GOT3 (cell line): Measurements from ENCODE around the gene VEPH1.

Experiments used
- DNase-seq: peaks from one replicate; lab custom pipeline; 2025; ENCODE audit warnings: mixed read lengths; lab: John Stamatoyannopoulos, UW

The VEPH1 gene

DNA sequence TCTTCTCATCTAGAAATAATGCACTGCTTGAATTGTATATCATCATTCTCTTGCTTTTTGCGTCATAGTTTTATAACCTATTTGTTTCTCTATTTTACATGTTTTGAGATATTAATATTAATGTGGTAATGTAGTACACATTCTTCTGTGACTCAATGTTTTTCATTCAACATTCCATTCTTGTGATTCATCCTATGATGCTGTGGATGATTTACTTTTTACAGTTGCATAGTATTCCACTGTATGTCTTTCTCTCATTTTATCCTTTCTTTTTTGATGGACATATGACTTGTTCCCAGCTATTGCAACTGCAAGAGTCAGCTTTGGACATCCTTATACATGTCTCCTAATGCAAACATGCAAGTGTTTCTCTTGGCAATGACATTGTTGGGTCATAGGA, 20.6 kb upstream of the VEPH1 start:
- DNase-seq: no peak

DNA sequence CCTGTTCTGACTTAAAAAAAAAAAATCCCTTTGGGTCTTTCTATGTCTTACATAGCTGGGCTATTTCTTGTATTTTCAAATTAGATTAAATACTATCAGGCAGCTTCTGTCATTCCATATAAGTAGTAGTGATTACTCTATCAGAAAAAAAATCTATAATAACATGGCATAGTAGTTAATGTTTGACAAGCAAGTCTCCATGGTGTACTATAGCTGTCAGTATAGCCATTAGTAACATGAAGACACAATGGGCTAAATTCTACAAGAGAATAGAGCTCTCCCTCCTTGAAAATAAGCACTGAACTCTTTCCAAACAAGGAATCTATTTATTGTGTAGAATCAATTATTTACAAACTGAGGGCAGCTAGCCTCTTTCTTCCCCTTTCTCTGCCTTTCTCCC, 19.4 kb upstream of the VEPH1 start:
- DNase-seq: no peak

DNA sequence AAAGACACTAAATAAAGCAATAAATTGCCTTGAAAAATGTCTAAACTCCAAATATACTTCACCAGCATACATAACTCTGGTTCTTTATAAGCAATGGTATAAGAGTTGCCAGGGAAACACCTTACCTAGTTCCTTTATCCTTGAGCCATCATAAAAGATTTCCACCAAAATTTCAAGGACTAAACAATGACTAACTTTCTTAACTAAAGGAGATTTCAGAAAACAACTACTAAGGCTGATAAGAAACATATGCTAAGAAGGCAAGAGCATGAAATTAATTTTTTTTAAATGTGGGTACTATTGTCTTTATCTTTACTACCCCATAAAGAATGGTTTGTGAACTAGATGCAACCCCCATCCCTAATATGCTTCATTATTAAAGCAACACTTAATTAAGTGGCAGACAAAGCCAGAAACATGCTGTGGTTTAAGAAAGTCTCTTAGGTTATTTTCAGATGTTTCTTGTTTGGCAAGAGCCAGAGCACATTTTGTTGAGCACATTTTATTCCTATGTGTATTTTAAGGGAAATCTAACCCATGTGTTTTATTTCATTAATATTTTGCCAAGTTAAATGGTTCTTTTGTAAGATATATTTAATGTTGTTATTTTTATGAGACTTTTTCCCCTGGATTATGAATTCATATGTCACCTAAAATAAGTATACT, 17.4 kb upstream of the VEPH1 start:
- no peak for DNase-seq

DNA sequence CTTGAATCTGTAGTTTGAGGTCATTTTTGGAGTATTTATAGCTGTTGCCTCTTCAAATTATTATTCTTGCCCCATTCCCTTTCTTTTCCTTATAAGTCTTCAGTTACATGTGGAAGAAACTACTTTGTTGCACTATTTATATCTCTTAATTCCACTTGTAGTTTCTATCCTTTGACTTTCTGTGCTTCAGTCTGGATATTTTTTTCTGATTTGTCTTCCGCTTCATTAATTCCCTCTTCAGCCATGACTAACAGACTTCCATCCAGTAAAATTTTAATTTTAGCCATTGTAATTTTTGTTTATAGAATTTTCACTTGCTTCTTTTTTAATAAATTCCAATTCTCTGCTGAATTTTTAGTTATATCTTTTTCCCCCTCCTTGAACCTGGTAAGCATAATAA, 15.7 kb upstream of the VEPH1 start:
- no peak for DNase-seq

DNA sequence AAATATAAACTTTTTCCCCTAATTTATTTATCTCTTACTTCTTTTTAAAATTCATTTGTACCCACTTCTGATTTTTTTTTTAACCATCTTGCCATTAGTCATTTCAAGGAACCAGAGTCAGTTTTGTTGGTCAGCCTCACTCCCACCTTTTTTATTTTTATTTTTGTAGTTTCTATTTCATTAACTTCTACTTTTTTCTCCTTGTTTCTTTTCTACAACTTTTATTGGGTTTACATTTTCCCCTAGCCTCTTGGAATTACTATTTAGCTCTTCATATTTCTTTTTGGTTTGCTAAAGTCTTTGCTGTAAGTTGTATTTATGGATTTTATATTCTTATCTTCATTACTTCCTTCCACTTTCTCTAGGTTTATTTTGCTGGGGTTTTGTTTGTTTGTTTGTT, 13.7 kb upstream of the VEPH1 start:
- no peak for DNase-seq

DNA sequence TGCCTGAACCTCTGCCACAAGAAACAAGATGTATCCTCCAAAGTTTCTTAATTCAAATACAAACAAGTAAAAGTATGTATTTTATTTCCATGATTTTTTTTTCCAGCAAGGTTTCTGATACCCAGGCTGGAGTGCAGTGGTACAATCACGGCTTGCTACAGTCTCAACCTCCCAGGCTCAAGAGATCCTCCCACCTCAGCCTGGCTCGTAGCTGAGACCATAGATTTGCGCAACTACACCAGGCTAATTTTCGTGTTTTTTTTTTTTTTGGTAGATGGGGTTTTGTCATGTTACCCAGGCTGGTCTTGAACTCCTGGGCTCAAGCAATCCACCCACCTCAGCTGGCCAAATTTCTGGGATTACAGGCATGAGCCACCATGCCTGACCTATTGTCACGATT, 12.2 kb upstream of the VEPH1 start:
- DNase-seq: no peak

DNA sequence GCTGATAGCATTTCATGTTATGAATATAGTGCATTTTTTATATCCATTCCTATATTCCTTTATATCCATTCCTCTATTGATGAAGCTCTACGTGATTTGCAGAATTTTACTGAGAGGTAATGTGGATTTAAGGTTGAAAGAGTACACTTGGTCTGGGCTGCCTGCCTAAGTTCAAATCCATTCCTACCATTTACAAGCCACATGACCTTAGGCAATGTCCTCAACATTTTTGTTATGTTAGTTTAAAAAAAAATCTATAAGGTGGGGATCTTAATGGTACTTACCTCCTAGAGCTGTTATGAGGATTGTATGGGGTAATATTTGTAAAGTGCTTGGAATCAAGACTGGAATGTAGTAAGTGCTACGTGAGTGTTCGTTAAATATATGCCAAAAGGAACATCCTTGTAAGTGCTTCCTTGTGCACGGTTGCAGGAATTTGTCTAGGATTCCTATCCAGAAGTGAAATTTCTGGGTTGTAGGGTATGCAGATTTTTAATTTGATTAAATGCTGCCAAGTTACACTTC, 11.2 kb upstream of the VEPH1 start:
- DNase-seq: no peak

DNA sequence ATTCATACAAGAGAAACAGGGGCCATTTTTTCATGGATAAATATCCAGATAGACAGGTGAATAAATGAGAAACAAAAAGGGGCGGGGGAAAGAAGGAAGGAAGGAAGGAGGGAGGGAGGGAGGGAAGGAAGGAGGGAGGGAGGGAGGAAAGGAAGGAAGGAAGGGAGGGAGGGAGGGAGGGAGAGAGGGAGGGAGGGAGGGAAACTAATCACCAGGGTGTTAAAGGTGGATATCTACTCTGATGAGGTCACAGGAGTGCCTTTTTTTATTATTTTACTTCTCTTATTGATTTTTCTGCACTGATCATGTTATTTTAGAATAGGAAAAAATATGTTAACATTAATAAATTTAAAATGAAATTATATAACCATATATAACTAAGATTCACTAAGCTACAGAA, 10.4 kb upstream of the VEPH1 start:
- no peak for DNase-seq

DNA sequence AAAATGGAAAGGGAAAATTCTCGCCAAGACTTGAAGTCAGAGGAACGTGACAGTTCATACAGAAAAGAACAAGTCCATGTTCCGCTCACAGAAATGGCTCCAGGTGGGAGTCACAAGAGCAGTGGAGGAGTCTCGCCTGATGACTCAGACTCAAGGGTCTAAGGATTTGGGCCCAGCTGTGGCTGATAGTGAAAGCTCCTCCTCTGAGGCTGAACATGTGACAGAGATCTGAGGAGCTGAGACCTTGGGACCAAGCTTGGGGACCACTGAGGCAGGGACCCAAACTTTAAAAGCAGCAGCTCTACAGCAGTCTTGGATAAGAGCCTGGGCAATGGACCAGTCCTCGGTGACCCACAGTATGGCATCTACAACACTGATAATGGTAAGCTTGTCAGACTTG, 9.3 kb upstream of the VEPH1 start:
- DNase-seq: no peak

DNA sequence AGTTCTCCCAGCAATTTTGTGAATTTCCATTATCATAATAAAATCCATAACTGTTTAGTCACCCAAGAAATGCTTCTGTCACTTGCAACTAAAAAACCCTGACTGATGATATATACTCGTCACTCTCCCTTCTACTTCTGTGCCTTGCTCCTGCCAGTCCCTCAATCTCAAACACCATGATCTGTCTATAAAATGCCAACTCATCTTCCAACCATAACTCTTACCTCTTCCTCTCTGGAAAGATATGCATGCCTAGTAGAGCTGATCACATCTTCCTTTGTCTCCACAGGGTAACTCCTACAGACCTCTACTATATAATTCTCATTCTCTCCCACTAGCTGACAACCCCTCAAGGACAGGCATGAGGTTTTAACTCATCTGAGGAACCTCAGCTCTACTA, 5.2 kb upstream of the VEPH1 start:
- no peak for DNase-seq

DNA sequence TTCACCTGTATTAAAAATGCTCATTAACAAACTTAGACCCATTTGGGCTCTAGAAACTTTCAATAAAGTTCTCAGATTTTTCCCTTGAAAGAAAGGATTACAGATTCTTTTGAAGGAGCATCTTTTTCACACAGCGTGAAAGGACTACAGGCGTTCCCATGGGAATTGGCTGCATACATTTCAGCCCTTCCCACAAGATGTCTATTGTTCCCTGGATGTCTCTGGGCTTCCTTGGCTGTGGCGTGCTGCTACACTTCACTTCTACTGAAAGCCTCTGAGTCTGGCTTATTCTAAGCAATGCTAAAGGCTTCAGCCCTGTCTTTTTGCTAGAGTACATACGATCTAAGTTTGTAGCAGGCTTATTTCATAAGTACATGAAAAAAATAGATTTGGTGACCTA, 1.4 kb downstream of the VEPH1 start:
- DNase-seq: no peak

DNA sequence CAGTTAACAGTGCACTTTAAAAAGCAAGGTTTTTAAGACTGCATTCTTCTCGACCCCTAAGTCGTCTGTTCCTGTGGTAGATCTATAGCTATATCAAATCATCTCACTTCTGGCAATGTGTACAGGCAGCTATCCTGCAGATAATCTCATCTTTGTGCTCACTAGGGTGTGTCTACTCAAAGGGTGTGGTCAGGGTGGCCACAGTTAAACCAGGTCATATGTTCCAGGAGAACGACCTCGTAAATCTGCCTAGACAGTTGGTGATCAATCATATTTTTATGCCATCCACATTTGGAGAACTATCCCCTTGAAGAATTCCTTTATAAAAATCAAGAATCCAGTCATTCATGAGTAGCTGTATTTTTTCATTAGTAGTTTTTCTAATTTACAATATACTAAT, 3.0 kb downstream of the VEPH1 start:
- DNase-seq: no peak

DNA sequence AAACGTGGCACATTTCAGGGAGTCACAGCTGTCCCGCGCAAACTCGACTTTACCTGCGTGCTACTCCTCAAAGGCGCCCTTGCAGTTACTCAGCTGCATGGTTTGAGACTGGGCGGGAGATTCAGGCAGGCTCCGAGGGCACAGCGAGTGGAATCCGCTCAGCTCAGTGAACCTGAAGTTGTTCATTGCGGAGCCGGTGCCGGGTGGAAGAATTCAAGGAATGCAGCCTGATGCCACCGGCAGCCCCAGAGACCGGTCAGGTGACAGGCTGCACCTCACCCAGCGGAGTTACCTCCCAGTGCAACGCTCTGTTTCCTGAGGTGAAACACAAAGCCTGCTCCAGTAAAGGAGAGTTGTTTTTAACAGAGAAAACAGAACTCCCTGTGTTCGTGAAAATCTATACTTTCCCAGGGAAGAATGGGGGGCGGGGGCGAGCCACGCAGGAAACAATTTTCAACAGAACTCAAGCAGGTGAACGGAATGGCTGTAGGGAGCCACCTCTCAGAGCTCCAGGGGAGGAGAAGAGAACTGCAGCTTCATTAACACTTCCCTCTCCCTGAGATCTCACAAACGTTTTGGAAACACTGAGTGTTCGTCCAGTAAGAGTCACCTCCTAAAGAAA, 3.8 kb downstream of the VEPH1 start:
- DNase-seq: no peak

DNA sequence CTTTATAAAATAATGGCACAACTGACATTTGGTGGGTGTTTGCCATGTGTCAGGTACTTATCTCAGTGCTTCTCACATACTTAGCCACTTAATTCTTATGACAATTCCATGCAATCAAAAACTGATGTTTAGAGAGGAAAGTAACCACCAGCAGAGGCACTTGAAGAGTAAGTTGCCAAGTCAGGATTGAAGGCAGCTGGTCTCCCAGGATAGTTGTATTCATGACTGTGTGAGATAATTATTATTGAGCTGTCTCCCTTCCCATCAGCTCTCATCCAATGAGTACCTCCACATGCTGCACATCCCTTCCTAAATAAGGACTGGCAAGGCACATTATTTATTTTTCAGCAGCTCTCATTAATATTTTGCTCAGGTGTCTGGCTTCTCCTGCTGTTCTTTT, 4.8 kb downstream of the VEPH1 start:
- no peak for DNase-seq

DNA sequence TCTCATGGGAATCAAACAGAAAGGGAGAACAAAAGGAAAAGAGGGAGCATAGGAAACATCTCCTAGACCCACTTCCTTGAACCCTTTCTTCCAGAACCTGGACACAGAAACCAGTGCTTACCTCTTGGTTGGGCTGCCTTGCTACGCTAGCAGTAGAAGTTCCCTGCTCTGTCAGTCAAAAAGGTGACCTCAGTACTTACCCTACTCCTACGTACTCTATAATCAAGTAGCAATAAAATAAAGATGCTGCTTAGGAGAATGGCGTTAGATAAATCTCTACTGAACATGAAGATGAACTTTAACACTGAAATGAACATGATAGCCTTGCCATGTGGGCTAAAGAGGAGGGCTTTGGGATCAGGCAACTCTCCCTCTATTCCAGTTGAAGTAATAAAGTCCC, 7.4 kb downstream of the VEPH1 start:
- DNase-seq: no peak

DNA sequence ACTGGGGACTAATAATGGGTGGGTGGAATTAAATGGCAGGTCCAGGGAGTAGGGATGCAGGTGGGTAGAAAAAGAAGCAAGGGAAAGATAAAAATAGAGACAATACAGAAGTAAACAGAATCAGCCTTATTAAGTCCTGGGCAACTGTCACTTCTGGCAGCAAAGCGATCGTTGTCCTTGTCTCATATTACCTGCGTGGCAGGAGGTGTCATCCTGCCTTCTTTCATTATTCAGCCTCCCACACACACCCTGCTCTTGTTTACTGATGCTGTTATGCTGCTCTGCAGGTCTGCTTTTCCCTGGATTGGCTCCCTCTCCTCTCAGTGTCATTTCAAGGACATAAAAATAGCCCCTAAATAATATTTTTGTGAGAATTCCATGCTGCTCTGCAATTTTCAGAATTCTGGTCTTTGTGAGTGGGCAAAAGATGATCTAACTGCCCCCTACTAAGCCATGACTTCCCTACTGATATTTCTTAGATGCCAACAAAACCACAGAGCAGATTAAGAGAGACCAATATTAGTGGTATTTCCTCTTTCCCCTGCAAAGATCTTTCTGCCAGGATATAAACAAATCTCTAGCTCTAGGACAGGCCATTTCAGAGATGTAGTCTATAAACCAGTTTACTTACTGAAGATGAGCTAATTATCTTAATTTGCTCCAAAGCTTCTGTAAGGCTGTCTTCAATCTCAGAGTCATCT, 8.5 kb downstream of the VEPH1 start:
- DNase-seq: no peak

DNA sequence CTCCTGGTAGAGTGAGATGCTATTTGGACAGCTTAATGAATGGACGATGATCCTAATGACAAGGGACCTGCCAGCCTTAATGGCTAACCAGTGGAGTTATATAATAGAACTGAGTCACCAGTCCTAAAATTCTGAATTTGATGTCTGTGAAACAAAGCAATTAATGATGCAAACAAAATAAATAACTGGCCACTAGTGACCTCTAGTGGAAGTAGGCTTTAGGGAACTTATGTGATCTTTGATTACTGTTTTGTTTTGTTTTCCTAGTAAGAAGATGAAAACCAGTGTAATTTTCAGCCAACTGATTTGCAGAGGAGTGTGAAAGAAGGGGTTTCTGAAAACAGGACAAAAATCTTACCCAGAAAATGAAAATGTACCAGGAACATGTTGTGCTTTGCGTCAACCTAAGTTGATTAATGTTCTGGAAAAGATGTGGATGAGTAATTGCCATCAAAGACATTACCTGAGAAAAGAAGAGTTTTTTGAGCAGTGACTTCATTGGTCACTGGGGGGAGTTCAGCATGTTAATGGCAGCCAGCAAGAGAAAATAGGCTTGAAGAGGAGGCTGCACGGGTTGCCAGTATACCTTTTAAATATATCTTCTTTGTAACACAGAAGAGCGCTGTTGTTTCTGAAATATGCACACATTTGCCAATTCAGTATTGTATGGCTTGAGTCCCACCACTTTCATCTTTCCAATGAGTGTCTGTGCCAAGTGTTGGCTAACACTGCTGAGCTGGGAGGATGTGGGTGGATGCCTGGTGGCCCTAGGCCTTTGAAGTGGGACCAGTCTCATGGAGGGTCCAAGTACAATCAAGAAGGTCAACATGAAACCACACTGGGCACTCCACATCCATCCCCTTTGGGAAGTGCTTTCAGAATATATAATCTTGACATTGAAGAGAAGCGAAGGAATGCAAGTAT, 9.3 kb downstream of the VEPH1 start:
- DNase-seq: no peak

DNA sequence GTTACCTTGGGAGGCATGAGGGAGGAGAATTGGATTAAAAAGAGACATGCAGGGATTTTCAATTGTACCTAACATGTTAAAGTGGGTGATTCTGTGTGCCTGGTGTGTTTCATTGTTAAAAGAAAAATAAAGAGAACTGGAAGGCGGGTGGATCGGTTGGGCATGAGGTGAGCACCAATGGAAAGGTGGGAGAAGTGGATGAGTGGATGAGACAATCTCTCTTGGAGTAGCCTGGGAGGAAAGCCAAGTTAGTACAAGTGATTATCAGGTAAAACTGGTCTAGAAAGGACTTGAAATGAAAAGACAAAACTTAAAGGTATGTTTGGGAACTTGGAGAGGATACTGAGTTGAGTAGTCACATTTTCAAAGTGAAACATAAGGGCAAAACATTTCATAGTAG, 12.1 kb downstream of the VEPH1 start:
- DNase-seq: no peak

DNA sequence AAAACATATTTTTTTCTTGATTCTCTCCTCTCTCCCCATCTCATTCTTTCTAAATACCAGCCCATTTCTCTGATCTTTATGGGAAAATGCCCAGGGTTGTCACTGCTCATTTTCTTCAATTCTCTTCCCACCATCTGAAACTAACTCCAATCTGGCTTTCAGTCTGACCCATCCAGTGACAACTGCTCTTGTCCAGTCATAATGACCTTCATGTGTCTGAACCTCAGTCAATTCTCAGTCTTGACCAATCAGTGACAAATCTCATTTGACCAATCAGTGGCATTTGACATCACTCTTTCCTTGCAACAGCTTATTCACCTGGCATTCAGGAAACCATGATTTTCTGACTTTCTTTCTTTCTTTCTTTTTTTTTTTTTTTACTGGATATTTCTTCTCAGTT, 15.1 kb downstream of the VEPH1 start:
- DNase-seq: no peak

DNA sequence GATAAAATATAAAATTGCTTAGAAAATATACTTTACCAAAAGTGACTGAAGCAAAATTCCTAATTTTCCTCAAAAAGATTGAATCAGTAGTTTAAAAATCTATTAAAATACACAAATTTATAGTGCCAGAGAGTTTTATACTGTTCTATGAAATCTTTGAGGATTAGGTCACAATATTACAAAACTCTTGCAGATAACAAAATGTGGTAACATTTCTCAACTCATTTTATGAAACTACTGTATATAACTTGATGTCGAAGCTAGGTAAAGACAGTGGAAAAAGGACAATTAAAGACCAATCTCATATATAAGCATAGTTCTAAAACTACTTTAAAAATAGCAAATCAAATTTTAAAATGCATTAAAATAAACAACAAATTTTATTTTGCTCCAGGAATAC, 15.9 kb downstream of the VEPH1 start:
- no peak for DNase-seq

DNA sequence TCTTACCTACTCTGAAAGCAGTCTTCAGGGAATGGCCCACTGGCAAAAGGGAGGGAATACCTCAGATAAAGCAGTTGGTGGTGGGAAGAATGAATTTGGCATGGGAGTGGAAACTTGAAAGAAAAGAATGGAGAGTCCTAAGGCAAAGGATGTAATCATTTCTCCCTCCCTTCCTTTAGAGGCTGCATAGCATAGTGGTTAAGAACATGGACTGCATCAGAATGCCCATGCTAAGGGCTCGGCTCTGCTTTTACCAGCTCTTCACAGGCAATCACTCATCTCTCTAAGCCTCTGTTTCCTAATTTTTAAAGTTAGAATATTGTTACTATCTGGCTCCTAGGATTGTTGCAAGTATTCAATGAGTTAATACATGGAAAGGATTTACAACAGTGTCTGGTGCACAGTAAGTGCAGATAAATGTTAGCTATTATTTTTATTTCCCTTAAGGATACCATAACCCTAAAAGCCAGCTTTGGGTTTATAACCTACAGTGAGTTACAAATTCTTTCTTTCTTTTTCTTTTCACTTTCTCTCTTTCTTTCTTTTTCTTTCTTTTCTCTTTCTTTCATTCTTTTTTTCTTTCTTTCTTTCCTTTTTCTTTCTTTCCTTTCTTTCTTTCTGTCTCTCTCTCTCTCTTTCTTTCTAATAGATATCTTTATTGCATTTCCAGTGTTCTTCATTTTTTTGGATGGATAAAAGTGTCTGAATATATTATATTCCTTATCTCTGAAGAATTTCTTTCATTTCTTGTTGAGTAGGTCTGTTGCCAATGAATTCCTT, 23.6 kb downstream of the VEPH1 start:
- no peak for DNase-seq

DNA sequence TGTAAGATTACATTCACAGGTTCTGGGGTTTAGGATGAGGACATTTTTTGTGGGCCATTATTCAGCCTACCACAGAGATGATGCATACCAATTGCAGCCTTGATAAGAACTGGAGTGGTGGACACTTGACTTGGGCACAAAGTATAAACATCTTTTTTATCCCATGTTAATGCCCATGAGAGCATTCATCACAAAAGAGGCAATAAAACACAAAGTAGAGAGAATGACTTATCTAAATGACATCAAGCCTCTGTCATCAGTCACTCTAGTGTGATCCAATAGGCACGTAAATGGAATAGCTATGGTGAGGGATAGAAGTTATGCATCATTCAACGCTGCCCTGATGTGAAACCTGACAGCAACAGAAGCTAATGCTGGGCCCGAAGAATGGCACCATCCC, 25.8 kb downstream of the VEPH1 start:
- DNase-seq: no peak
